Measurements from ENCODE around the gene GEMIN8.
A peak's percentile ranks its signal among the peaks of the same experiment; 100 is the strongest.

GEMIN8 gene, protein sequence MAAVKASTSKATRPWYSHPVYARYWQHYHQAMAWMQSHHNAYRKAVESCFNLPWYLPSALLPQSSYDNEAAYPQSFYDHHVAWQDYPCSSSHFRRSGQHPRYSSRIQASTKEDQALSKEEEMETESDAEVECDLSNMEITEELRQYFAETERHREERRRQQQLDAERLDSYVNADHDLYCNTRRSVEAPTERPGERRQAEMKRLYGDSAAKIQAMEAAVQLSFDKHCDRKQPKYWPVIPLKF

GRCh38 chrX:14029425-14030173 lies at the start of gene GEMIN8:
GEMIN8 (minus strand) TSS chrX:14029892; CDS start chrX:14021478, 8,414 bp downstream.
- peak; percentile 86 for DNase-seq

GRCh38 chrX:14076639-14077038 lies 46.9 kb upstream of the GEMIN8 start:
- DNase-seq, result no peak

GRCh38 chrX:14073556-14073955 lies 43.9 kb upstream of the GEMIN8 start:
- DNase-seq, result no peak

DNA sequence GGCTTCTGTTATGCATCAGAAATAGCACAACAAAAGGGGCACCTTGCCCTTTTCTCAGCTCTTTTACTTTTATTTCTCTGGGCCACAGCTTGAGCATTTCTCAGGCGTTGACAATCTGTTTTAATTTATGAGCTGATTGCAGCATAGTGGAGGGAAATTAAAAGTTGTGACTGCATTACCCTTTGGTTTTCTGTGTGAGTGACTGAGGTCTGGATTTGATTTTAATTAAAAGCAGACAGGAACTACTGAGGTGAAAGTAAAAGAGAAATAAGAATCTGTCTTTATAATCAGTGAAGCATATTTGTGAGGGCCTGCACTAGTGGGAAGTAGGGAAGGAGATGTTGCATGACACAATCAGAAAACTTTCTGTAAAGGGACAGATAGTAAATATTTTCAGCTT lies 43.4 kb upstream of the GEMIN8 start:
- no peak for DNase-seq

DNA sequence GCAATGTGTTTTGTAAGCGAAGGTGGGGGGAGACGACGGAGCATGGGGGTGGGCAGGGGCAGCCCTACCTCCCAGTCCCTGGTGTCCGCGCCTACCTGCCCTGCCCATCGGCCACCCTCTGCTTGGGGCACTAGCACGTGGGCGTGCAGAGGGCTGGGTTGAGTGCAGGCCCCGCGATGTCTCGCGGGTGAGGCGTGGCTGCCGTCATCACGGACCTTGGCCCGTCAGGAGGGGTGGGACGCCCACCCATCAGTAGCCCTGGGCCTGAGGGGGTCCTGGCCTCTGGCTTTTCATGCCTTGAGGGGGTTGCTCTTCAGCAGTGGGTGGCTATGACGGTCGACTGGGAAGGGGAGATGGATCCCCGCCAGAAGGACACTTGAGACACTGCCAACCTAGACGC lies 36.1 kb upstream of the GEMIN8 start:
- no peak for DNase-seq

DNA sequence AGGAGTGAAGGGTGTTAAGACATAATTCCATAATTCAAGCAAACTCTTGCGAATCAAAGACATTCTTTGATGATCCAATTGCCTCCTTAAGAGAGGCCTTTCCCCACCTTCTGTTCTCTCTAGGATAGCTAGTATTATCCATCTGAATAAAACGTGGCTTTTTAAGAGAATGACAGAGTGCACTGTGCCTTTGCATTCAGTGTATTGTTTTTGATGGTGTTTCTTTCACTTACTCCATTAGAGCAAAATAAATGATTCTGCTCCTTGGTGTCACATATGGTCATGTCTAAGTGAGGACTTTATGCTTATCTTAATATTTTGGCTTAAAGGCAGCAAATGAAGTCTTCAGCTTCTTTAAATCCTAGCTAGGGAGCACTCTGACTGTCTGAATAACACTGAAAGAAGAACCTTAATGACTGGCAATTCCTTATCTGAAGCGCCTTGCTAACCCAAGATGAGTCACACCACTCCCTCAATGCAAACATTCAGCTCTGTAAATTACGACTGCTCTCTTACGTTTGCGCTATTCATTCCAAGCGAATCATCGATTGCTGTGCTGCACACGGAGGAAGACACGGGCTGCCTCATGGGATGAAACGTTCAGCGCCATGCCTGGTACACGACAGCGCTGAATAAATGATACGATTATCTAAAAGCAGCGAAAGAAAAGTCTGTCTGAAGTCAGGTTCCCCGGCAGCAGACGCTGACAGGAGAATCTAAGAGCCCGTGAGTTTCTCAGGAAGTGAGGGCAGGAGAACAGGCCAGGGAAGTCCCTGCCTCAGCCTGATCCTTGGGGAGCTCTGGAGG lies 35.1 kb upstream of the GEMIN8 start:
- DNase-seq, result no peak

- DNase-seq, result no peak
Measured at GRCh38 chrX:14062524-14062923, 32.8 kb upstream of the GEMIN8 start.

- DNase-seq, result no peak
Measured at GRCh38 chrX:14056206-14056605, 26.5 kb upstream of the GEMIN8 start.

GRCh38 chrX:14051416-14051815 lies 21.7 kb upstream of the GEMIN8 start:
- no peak for DNase-seq

GRCh38 chrX:14050709-14051108 lies 21.0 kb upstream of the GEMIN8 start:
- no peak for DNase-seq

- DNase-seq, result no peak
Measured at GRCh38 chrX:14043209-14043608, 13.5 kb upstream of the GEMIN8 start.

GRCh38 chrX:14039344-14039743 lies 9.7 kb upstream of the GEMIN8 start:
- peak; percentile 66 for DNase-seq

DNA sequence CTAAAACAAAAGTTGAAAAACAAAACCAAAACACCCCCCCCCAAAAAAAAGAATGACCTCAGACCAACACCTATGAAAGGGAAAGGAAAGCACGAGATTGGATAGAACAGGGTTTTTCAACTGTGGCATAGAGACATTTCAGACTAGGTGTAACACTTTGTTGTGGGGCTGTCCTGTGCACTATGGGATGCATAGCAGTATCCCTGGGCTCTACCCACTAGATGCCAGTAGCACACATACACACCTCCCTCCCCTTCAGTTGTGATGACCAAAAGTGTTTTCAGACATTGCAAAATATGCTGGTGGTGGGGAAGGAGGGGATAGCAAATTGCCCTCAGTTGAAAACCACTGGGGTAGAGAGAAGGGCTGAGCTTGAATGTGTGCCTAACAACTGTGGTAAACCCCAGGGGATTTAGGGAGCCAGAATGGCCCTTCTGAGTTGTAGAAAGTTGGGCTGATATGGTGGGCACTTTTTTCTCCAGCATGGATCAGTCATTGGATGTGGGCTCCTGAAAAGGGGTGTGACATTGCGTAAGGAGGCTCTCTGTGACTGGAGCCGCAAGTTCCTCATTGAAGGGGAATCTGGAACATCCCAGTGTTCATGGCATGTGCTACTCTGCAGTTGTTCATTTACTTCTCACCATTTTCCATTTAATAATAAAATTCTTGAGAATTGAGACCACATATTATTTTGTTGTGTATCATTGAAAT lies 8.8 kb upstream of the GEMIN8 start:
- no peak for DNase-seq

GRCh38 chrX:14032406-14032805 lies 2.7 kb upstream of the GEMIN8 start:
- peak; percentile 54 for DNase-seq

- DNase-seq, result no peak
Measured at GRCh38 chrX:14030174-14030530, 460 bp upstream of the GEMIN8 start.

DNA sequence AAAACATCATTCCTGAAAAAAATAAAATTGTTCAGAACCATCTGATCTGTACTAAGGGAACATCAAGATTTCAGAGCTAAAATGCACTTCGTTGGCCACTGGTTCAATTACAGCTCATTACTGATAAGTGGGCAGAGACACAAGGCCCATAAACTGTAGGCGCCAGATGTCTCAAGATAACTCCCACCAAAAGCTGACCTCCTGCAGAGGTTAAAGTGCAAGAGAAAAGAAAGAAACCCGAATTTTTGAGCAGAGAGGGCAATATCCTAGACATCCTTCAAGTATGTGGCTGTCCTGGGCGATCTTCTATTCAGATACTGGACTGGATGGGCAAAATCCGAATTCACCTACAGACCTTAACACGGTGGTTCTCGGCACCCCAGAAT lies 660 bp downstream of the GEMIN8 start:
- no peak for DNase-seq

GRCh38 chrX:14028473-14028872 lies 1.2 kb downstream of the GEMIN8 start:
- DNase-seq, result no peak

- DNase-seq, result no peak
Measured at GRCh38 chrX:14027511-14028019, 2.1 kb downstream of the GEMIN8 start.

DNA sequence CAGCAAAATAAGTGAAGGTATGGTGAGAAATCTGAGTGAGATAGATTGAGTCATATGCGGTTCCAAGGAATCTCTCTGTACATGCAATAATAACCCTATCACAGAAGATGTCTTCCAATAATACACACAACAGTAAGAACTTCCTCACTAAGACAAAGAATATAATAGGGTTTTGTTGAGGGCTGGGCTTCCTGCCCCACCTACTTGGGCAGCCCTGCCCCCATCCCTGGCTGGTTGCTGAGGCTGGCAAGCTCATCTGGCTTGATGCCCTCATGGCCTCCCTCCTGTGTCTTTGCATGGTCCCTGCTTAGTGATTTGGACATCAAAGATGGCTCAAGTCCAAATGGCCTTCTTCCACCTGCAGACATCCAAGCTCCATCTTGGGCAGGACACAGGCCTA lies 2.7 kb downstream of the GEMIN8 start:
- DNase-seq, result peak; percentile 15

DNA sequence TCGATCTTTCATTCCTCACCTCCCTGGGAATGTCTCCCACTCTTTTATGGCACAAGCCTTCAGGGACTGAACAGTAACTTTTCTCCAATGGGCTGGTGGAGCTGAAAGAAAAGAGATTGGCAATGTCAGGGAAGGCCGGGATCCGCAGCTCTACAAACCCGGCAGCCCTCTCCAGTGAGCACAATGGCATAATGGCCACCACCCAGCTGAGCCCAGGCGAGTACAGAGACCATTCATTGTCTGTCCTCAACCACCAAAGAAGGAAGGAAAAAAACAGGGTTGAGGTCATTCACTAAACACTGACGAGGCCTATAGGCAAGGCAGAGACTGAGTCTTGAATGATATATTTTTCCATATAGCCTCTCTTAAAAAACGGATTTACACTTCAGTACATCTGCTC lies 3.6 kb downstream of the GEMIN8 start:
- no peak for DNase-seq

DNA sequence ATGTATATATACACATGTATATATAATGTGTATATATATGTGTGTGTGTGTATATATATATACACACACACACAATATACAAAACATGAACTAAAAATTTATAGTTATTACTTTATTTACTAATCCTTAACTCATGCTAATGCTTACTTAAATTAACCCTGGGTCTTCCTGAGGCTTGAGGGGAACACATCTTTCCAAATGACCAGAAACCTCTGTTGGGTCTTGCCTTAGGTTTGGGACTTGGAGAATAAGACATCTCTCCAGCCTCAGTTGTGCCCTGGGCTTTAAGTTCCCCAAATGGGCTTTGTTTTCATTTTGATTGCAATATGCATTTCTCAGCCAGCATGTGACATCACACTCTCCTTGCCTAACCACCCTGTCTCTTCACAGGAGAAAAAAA lies 7.7 kb downstream of the GEMIN8 start:
- no peak for DNase-seq

DNA sequence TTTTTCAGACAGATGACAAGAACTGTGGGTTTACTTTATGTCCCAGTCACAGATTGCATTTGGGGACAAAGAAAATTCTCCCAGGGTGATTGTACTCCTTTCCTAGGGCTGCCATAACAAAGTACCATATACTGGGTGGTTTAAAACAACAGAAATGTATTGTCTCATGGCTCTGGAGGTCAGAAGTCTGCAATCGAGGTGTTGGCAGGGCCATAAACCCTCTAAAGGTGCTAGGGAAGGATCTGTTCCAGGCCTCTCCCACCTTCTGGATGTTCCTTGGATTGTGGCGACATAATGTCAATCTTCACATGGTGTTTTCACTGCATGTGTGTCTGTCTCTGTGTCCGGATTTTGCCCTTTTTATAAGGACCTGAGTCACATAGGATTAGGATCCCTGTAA lies 12.3 kb downstream of the GEMIN8 start:
- DNase-seq, result no peak

DNA sequence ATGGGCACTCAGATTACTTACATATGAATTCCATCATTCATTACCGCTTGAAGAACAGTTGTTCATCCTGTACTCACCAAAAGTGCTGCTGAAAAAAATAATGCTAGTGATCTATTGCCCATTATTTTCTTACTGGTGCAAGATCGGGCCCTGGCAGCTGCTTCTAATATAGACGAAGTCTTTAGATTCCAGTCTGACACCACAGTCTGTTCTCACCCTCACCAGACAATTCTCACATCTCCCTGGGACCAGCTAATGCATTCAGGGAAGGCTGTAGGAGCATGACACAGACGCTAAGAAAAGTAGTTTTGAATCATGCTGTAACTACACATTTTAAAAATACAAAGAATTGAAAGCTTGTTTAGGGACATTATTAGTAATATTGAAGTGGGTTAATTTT lies 13.8 kb downstream of the GEMIN8 start:
- no peak for DNase-seq

Measured in stimulated activated CD4-positive, alpha-beta T cell treated with anti-CD3 and anti-CD28 coated beads, Interleukin-15, amount 100 ng/mL, for 24 hours (primary cell).